Activated CD8-positive, alpha-beta T cell treated with anti-CD3 and anti-CD28 coated beads for 36 hours (primary cell): Measurements from ENCODE around the gene DCTN4. TPM values are rescaled to one million over a fixed set of nuclear protein-coding genes. Genes with fewer than 3 reads are reported as not detected.

Experiments used
- ATAC-seq: fragments of 200-7000 bp; cut with Tn5 transposase; one replicate; pipeline ENCODE4 v1.10.0; 2021; ENCODE audit warnings: mild to moderate bottlenecking, moderate library complexity
- CTCF ChIA-PET: fragments of 350-600 bp; sonication (Branson Sonifier 250); formaldehyde crosslinking; loops from one replicate; lab custom pipeline; 2021; ENCODE audit warnings: antibody characterized with exemption; lab: Charles Lee
- POLR2A ChIA-PET: fragments of 350-600 bp; sonication (Branson Sonifier 250); formaldehyde crosslinking; loops from one replicate; lab custom pipeline; 2021; ENCODE audit warnings: antibody characterized with exemption; lab: Charles Lee
- DNase-seq: peaks from one replicate; pipeline ENCODE4 v3.0.0-alpha.2; 2020
- H3K27ac Mint-ChIP-seq: one replicate; pipeline ENCODE4 v1.8.0; 2021; ENCODE audit warnings: mild to moderate bottlenecking, mixed read lengths
- H3K27me3 Mint-ChIP-seq: one replicate; pipeline ENCODE4 v1.8.0; 2021; ENCODE audit warnings: mixed read lengths
- H3K36me3 Mint-ChIP-seq: one replicate; pipeline ENCODE4 v1.8.0; 2021; ENCODE audit warnings: low read depth, mixed read lengths
- H3K4me1 Mint-ChIP-seq: one replicate; pipeline ENCODE4 v1.8.0; 2021; ENCODE audit warnings: low read depth, mixed read lengths
- H3K4me3 Mint-ChIP-seq: one replicate; pipeline ENCODE4 v1.8.0; 2021; ENCODE audit warnings: mild to moderate bottlenecking, moderate library complexity, mixed read lengths
- H3K9me3 Mint-ChIP-seq: one replicate; pipeline ENCODE4 v1.8.0; 2021; ENCODE audit warnings: mixed read lengths
- intact Hi-C: fragments of 100-400 bp; cut with micrococcal nuclease; formaldehyde crosslinking; loops from one replicate; pipeline ENCODE4 v1.10.0; 2022
- total RNA-seq, 2 experiments: library from RNA; stranded (reverse); gene quantifications; one replicate each; pipeline ENCODE4 v1.2.3, GENCODE V29; 2021
- TF ChIP-seq, protein P1 (sequence below): fragments of 200-600 bp; IDR thresholded peaks from one replicate; pipeline ENCODE4 v1.8.0; 2022; ENCODE audit warnings: antibody characterized with exemption, mild to moderate bottlenecking

Gene DCTN4
- total RNA-seq, 2 experiments from 2014 or later = 30.1 to 35.5 TPM

DNA sequence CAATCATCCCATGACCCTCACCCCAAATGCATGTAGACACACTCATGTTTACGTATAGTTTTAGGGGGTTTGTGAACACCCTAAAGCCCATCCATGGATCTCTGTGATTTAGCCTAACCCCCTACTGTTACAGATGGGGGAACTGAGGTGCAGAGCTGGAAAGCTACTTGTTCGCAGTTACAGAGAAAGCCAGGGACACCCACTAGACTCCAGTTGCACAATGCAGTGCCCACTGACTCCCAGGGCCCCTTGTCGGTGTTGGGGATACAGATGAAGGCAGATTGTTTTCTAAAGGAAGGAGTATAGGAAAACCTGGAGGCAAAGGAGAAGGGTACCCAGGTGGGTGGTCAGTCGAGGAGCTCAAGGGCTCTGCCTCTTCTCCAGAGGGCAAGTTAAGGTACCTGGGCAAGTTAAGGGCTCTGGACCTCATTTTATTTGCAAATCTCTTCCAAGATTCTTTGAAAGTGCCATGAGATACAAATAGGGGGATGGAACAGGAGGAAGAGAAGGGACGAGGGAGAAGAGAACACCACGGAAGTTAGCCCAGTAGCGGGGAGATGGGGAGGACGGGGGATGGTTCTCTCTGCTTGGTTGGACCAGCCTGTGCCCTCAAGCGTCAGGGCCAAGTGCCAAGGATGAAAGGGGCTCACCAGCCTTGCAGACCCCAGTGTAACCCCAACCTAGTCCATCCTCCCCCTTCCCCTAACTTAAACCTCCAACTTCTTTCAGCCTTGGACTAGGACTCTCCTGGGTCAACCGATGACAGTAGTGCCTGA lies 96.8 kb downstream of the DCTN4 start:
- no peaks in the 10 kb centered on the region for H3K4me1 Mint-ChIP-seq
- H3K27ac Mint-ChIP-seq = no peak overlapping the region
- POLR2A ChIA-PET = interaction anchor here (0.5 to 0.6 kb wide), 2 partner anchors 129 to 270 kb away, joined by 3 read pairs; no protein-coding TSS in a partner anchor
- ATAC-seq = no peak
- DNase-seq = no peak
- TF ChIP-seq, protein P1, sequence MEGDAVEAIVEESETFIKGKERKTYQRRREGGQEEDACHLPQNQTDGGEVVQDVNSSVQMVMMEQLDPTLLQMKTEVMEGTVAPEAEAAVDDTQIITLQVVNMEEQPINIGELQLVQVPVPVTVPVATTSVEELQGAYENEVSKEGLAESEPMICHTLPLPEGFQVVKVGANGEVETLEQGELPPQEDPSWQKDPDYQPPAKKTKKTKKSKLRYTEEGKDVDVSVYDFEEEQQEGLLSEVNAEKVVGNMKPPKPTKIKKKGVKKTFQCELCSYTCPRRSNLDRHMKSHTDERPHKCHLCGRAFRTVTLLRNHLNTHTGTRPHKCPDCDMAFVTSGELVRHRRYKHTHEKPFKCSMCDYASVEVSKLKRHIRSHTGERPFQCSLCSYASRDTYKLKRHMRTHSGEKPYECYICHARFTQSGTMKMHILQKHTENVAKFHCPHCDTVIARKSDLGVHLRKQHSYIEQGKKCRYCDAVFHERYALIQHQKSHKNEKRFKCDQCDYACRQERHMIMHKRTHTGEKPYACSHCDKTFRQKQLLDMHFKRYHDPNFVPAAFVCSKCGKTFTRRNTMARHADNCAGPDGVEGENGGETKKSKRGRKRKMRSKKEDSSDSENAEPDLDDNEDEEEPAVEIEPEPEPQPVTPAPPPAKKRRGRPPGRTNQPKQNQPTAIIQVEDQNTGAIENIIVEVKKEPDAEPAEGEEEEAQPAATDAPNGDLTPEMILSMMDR = no peak
- intact Hi-C loops = no loop called here
- CTCF ChIA-PET = interaction anchor here (2.0 kb wide), 1 partner anchor 101 kb away, joined by 10 read pairs; no protein-coding TSS in a partner anchor
- H3K4me3 Mint-ChIP-seq = no peak overlapping the region
- H3K27me3 Mint-ChIP-seq = no peaks in the 10 kb centered on the region
- no peaks in the 10 kb centered on the region for H3K36me3 Mint-ChIP-seq
- H3K9me3 Mint-ChIP-seq = no peaks in the 10 kb centered on the region

DNA sequence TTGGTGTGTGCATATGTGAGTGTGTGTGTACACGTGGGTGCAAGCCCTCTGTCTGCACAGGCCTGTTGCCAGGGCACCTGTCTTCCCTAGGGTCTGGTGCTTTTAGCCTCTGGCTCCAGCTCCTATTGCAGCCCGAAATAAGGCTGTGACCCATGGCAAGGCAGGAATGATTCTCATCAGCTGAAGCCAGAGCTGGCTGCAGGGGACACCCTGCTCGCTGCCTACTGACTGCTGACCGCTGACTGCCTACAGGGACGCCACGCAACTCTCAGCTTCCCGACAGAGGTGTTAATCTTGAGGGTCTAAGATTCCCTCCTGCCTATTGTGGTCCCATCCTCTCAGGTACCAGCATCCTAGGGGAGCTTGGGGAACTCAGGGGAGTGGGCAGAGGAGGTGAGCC lies 97.7 kb downstream of the DCTN4 start, which contains the start of gene MYOZ3:
MYOZ3 (plus strand) TSS at position 166 of the 400 bp plus-strand sequence. CDS start 1,691 bp downstream, outside the sequence.
- no peaks in the 10 kb centered on the region for H3K36me3 Mint-ChIP-seq
- DNase-seq (no peak), ATAC-seq (no peak)
- POLR2A ChIA-PET = interaction anchor here (0.5 kb wide), 1 partner anchor 130 kb away, joined by 3 read pairs; no protein-coding TSS in a partner anchor
- no peaks in the 10 kb centered on the region for H3K27me3 Mint-ChIP-seq
- TF ChIP-seq, protein P1 = no peak
- no peak within 1 kb of the TSS for H3K27ac Mint-ChIP-seq
- no peaks in the 10 kb centered on the region for H3K9me3 Mint-ChIP-seq
- no peak within 1 kb of the TSS for H3K4me3 Mint-ChIP-seq
- H3K4me1 Mint-ChIP-seq = no peaks in the 10 kb centered on the region
- intact Hi-C loops = no loop called here
- CTCF ChIA-PET = interaction anchor here (2.0 kb wide), 1 partner anchor 100 kb away, joined by 10 read pairs; no protein-coding TSS in a partner anchor

- Mint-ChIP-seq H3K27me3 (no peaks in the 10 kb centered on the region), H3K9me3 (no peaks in the 10 kb centered on the region), H3K36me3 (no peaks in the 10 kb centered on the region), H3K4me3 (no peak overlapping the region), H3K27ac (no peak overlapping the region), H3K4me1 (peaks cover 3% of the 10 kb centered on the region)
- intact Hi-C loops = no loop called here
- TF ChIP-seq, protein P1 = no peak
- DNase-seq = no peak
- ATAC-seq = no peak
- ChIA-PET CTCF (interaction anchor here (1.4 to 2.0 kb wide), 2 partner anchors 99 to 115 kb away, joined by 3 to 10 read pairs; no protein-coding TSS in a partner anchor), POLR2A (no interaction called here)
These were observed 98.5 kb downstream of the DCTN4 start for GRCh38 chr5:150660108-150660831.

GRCh38 chr5:150659360-150660107 lies 99.3 kb downstream of the DCTN4 start:
- DNase-seq = no peak
- intact Hi-C loops = loop anchor here (2.0 kb wide), 1 partner anchor 99 kb away; no protein-coding TSS in a partner anchor
- H3K9me3 Mint-ChIP-seq = no peaks in the 10 kb centered on the region
- H3K36me3 Mint-ChIP-seq = no peaks in the 10 kb centered on the region
- no peak for ATAC-seq
- ChIA-PET CTCF (interaction anchor here (1.4 to 2.0 kb wide), 2 partner anchors 98 to 114 kb away, joined by 3 to 10 read pairs; no protein-coding TSS in a partner anchor), POLR2A (no interaction called here)
- no peak overlapping the region for H3K27ac Mint-ChIP-seq
- H3K4me3 Mint-ChIP-seq = no peak overlapping the region
- peaks cover 3% of the 10 kb centered on the region for H3K4me1 Mint-ChIP-seq
- no peaks in the 10 kb centered on the region for H3K27me3 Mint-ChIP-seq
- TF ChIP-seq, protein P1 = no peak
